Mesendoderm (in vitro differentiated cells): ENCODE measurements around the gene VEGFD.
A peak's percentile ranks its signal among the peaks of the same experiment; 100 is the strongest.

ENCODE experiments used
- DNase-seq: peaks from one replicate; pipeline ENCODE4 v3.0.0; 2013
- H2AK5ac ChIP-seq: 2 replicates; pipeline ENCODE4 v1.6.1; 2013; ENCODE audit warnings: low read length, inconsistent platforms
- H2BK120ac ChIP-seq: 2 replicates; pipeline ENCODE4 v1.6.1; 2013; ENCODE audit warnings: low read depth, mild to moderate bottlenecking, low read length, moderate library complexity, mixed read lengths
- H2BK15ac ChIP-seq: replicated peaks from 2 replicates; pipeline ENCODE4 v1.6.1; 2013; ENCODE audit warnings: low read depth, mild to moderate bottlenecking, moderate library complexity
- H2BK5ac ChIP-seq: 2 replicates; pipeline ENCODE4 v1.6.1; 2013; ENCODE audit warnings: low read length, inconsistent platforms
- H3K18ac ChIP-seq: 2 replicates; pipeline ENCODE4 v1.6.1; 2013; ENCODE audit warnings: mild to moderate bottlenecking, low read length, mixed read lengths
- H3K23ac ChIP-seq: one replicate; pipeline ENCODE4 v1.6.1; 2013; ENCODE audit warnings: low read length
- H3K27ac ChIP-seq: 2 replicates; pipeline ENCODE4 v1.5.1; 2013; ENCODE audit warnings: low read depth, mild to moderate bottlenecking, inconsistent platforms, low read length, moderate library complexity
- H3K27me3 ChIP-seq: 2 replicates; pipeline ENCODE4 v1.6.1; 2013; ENCODE audit warnings: low read length, control low read depth, mild to moderate bottlenecking, inconsistent platforms; ENCODE audit not compliant: insufficient read depth, poor library complexity
- H3K36me3 ChIP-seq: 2 replicates; pipeline ENCODE4 v1.6.1; 2013; ENCODE audit warnings: low read length, inconsistent platforms; ENCODE audit not compliant: control insufficient read depth, insufficient read depth
- H3K4ac ChIP-seq: one replicate; pipeline ENCODE4 v1.6.1; 2013; ENCODE audit warnings: low read depth, mild to moderate bottlenecking, low read length, moderate library complexity
- H3K4me1 ChIP-seq: 2 replicates; pipeline ENCODE4 v1.6.1; 2013; ENCODE audit warnings: low read depth, low read length, inconsistent platforms; ENCODE audit not compliant: control insufficient read depth
- H3K4me2 ChIP-seq: 2 replicates; pipeline ENCODE4 v1.6.1; 2013; ENCODE audit warnings: low read length
- H3K4me3 ChIP-seq: 2 replicates; pipeline ENCODE4 v1.5.1; 2013; ENCODE audit warnings: mild to moderate bottlenecking, low read length
- H3K56ac ChIP-seq: one replicate; pipeline ENCODE4 v1.6.1; 2013; ENCODE audit warnings: low read length
- H3K79me1 ChIP-seq: 2 replicates; pipeline ENCODE4 v1.6.1; 2013; ENCODE audit warnings: low read length, inconsistent platforms
- H3K79me2 ChIP-seq: 2 replicates; pipeline ENCODE4 v1.6.1; 2013; ENCODE audit warnings: mild to moderate bottlenecking, low read length; ENCODE audit not compliant: control insufficient read depth, insufficient read depth
- H3K9ac ChIP-seq: 2 replicates; pipeline ENCODE4 v1.6.1; 2013; ENCODE audit warnings: low read length, inconsistent platforms
- H4K5ac ChIP-seq: one replicate; pipeline ENCODE4 v1.6.1; 2013; ENCODE audit warnings: low read length
- H4K8ac ChIP-seq: one replicate; pipeline ENCODE4 v1.6.1; 2013; ENCODE audit warnings: low read depth, mild to moderate bottlenecking, control low read depth, low read length, moderate library complexity
- WGBS: extraction: QIAGEN DNeasy Blood & Tissue Kit; methylation state at CpG from one replicate; pipeline ENCODE4 v1.1.7; 2013; ENCODE audit warnings: low lambda C conversion rate, missing lambda C conversion rate; ENCODE audit not compliant: insufficient coverage; ENCODE audit errors: extremely low coverage; 5-methylcytosine and 5-hydroxymethylcytosine counted together

VEGFD gene

GRCh38 chrX:15418041-15418706, 34.0 kb upstream of the VEGFD start:
- H3K27ac ChIP-seq = no peak overlapping the region
- H2BK120ac ChIP-seq = no peak overlapping the region
- no peak overlapping the region for H3K18ac ChIP-seq
- H3K79me2 ChIP-seq = no peaks in the 10 kb centered on the region
- WGBS = no CpG with 5 or more reads among the region's 6 CpGs
- no peak overlapping the region for H3K9ac ChIP-seq
- no peaks in the 10 kb centered on the region for H3K36me3 ChIP-seq
- H3K4ac ChIP-seq = no peak overlapping the region
- H4K8ac ChIP-seq = no peak overlapping the region
- H2BK15ac ChIP-seq = no peak overlapping the region
- H3K23ac ChIP-seq = no peak overlapping the region
- DNase-seq = no peak
- no peak overlapping the region for H2AK5ac ChIP-seq
- no peak overlapping the region for H3K4me2 ChIP-seq
- H2BK5ac ChIP-seq = no peak overlapping the region
- no peaks in the 10 kb centered on the region for H3K79me1 ChIP-seq
- H4K5ac ChIP-seq = no peak overlapping the region
- no peak overlapping the region for H3K4me3 ChIP-seq
- no peak overlapping the region for H3K56ac ChIP-seq
- H3K4me1 ChIP-seq = no peaks in the 10 kb centered on the region
- H3K27me3 ChIP-seq = no peaks in the 10 kb centered on the region

- Histone ChIP-seq H3K23ac (no peak overlapping the region), H4K5ac (no peak overlapping the region), H2AK5ac (no peak overlapping the region), H3K27ac (no peak overlapping the region), H3K36me3 (no peaks in the 10 kb centered on the region), H3K9ac (no peak overlapping the region), H2BK15ac (no peak overlapping the region), H4K8ac (no peak overlapping the region), H3K4ac (no peak overlapping the region), H2BK5ac (no peak overlapping the region), H3K79me1 (no peaks in the 10 kb centered on the region), H2BK120ac (no peak overlapping the region), H3K4me2 (no peak overlapping the region), H3K27me3 (no peaks in the 10 kb centered on the region), H3K56ac (no peak overlapping the region), H3K4me3 (no peak overlapping the region), H3K4me1 (no peaks in the 10 kb centered on the region), H3K79me2 (no peaks in the 10 kb centered on the region), H3K18ac (no peak overlapping the region)
- peak; percentile 41 for DNase-seq
- no CpG with 5 or more reads among the region's 10 CpGs for WGBS
Observed at GRCh38 chrX:15416133-15416993, 32.1 kb upstream of the VEGFD start.

GRCh38 chrX:15413101-15413500, 28.9 kb upstream of the VEGFD start:
- H2AK5ac ChIP-seq = no peak overlapping the region
- no peak overlapping the region for H3K56ac ChIP-seq
- no peak overlapping the region for H3K23ac ChIP-seq
- H2BK120ac ChIP-seq = no peak overlapping the region
- no peaks in the 10 kb centered on the region for H3K27me3 ChIP-seq
- H4K5ac ChIP-seq = no peak overlapping the region
- H3K4me2 ChIP-seq = no peak overlapping the region
- H3K79me1 ChIP-seq = no peaks in the 10 kb centered on the region
- H3K4me1 ChIP-seq = no peaks in the 10 kb centered on the region
- H3K4me3 ChIP-seq = no peak overlapping the region
- H2BK5ac ChIP-seq = no peak overlapping the region
- H3K36me3 ChIP-seq = no peaks in the 10 kb centered on the region
- H3K18ac ChIP-seq = no peak overlapping the region
- no peak for DNase-seq
- no peak overlapping the region for H3K4ac ChIP-seq
- H4K8ac ChIP-seq = no peak overlapping the region
- H2BK15ac ChIP-seq = no peak overlapping the region
- WGBS = no CpG with 5 or more reads among the region's 6 CpGs
- no peak overlapping the region for H3K9ac ChIP-seq
- H3K27ac ChIP-seq = no peak overlapping the region
- H3K79me2 ChIP-seq = no peaks in the 10 kb centered on the region

- DNase-seq = no peak
- H3K18ac ChIP-seq = no peak overlapping the region
- H3K4ac ChIP-seq = no peak overlapping the region
- H2BK120ac ChIP-seq = no peak overlapping the region
- H3K27ac ChIP-seq = no peak overlapping the region
- H2BK5ac ChIP-seq = no peak overlapping the region
- H2AK5ac ChIP-seq = no peak overlapping the region
- H3K4me1 ChIP-seq = no peaks in the 10 kb centered on the region
- no peak overlapping the region for H4K5ac ChIP-seq
- no peak overlapping the region for H3K56ac ChIP-seq
- no peak overlapping the region for H3K9ac ChIP-seq
- H2BK15ac ChIP-seq = no peak overlapping the region
- H3K79me2 ChIP-seq = no peaks in the 10 kb centered on the region
- no peak overlapping the region for H3K4me2 ChIP-seq
- WGBS = no CpG with 5 or more reads among the region's 2 CpGs
- no peaks in the 10 kb centered on the region for H3K27me3 ChIP-seq
- no peak overlapping the region for H3K23ac ChIP-seq
- H3K79me1 ChIP-seq = no peaks in the 10 kb centered on the region
- H4K8ac ChIP-seq = no peak overlapping the region
- H3K4me3 ChIP-seq = no peak overlapping the region
- no peaks in the 10 kb centered on the region for H3K36me3 ChIP-seq
Observed at GRCh38 chrX:15410947-15411346, 26.7 kb upstream of the VEGFD start.

GRCh38 chrX:15410430-15410829, 26.2 kb upstream of the VEGFD start:
- H3K18ac ChIP-seq = no peak overlapping the region

More at GRCh38 chrX:15410430-15410829, 26.2 kb upstream of the VEGFD start:
- Histone ChIP-seq H3K4me3 (no peak overlapping the region), H4K8ac (no peak overlapping the region), H3K79me1 (no peaks in the 10 kb centered on the region), H2BK5ac (no peak overlapping the region), H3K56ac (no peak overlapping the region), H2BK15ac (no peak overlapping the region), H3K4me2 (no peak overlapping the region), H2AK5ac (no peak overlapping the region), H3K23ac (no peak overlapping the region), H3K27me3 (no peaks in the 10 kb centered on the region), H3K4ac (no peak overlapping the region), H4K5ac (no peak overlapping the region), H3K9ac (no peak overlapping the region), H3K4me1 (no peaks in the 10 kb centered on the region), H2BK120ac (no peak overlapping the region), H3K27ac (no peak overlapping the region), H3K36me3 (no peaks in the 10 kb centered on the region), H3K79me2 (no peaks in the 10 kb centered on the region)
- DNase-seq = no peak
